Subcutaneous abdominal adipose tissue (tissue), 5 donors: ENCODE measurements around the gene TPO.
"Not testable (repeated sequence)": the region's sequence is repeated elsewhere in the genome, so short reads cannot be mapped to it uniquely, and the experiment has no call there.

Experiments used
- H3K27ac ChIP-seq: one replicate; pipeline ENCODE4 v1.7.0; 2013; ENCODE audit warnings: low read depth, mild to moderate bottlenecking, inconsistent platforms, low read length, moderate library complexity
- H3K27me3 ChIP-seq, 5 donors: one replicate each; pipeline ENCODE4 v1.7.0; 2013; ENCODE audit warnings: low read length in 5 of 5, inconsistent platforms in 1 of 5; ENCODE audit not compliant: control insufficient read depth in 5 of 5, insufficient read depth in 4 of 5
- H3K36me3 ChIP-seq, 5 donors: one replicate each; pipeline ENCODE4 v1.7.0; 2013; ENCODE audit warnings: low read length in 5 of 5; ENCODE audit not compliant: control insufficient read depth in 5 of 5, insufficient read depth in 5 of 5
- H3K4me1 ChIP-seq, 5 donors: one replicate each; pipeline ENCODE4 v1.7.0; 2013; ENCODE audit warnings: low read length in 5 of 5, mild to moderate bottlenecking in 3 of 5, moderate library complexity in 1 of 5; ENCODE audit not compliant: control insufficient read depth in 5 of 5, insufficient read depth in 5 of 5
- H3K4me3 ChIP-seq, 5 donors: one replicate each; pipeline ENCODE4 v1.7.0; 2013; ENCODE audit warnings: low read length in 5 of 5, low read depth in 1 of 5
- H3K9ac ChIP-seq, 5 donors: one replicate each; pipeline ENCODE4 v1.7.0; 2013; ENCODE audit warnings: low read length in 5 of 5, mild to moderate bottlenecking in 4 of 5, moderate library complexity in 3 of 5
- H3K9me3 ChIP-seq, 5 donors: one replicate each; pipeline ENCODE4 v1.7.0; 2013; ENCODE audit warnings: low read length in 5 of 5; ENCODE audit not compliant: control insufficient read depth in 5 of 5
- donor health status: healthy.
- donor health status: healthy.
- donor health status: healthy.
- donor health status: healthy.
- donor health status: healthy.

The TPO gene

GRCh38 chr2:1515986-1516797 lies 102.9 kb downstream of the TPO start:
- Histone ChIP-seq H3K27me3 (peaks cover 0 to 16% (median 9%) of the 10 kb centered on the region in 5 donors), H3K9me3 (no peaks in the 10 kb centered on the region), H3K36me3 (peaks cover 0 to 5% (median 0%) of the 10 kb centered on the region in 5 donors), H3K27ac (no peak overlapping the region), H3K4me3 (no peak overlapping the region), H3K4me1 (no peaks in the 10 kb centered on the region), H3K9ac (no peak overlapping the region)

DNA sequence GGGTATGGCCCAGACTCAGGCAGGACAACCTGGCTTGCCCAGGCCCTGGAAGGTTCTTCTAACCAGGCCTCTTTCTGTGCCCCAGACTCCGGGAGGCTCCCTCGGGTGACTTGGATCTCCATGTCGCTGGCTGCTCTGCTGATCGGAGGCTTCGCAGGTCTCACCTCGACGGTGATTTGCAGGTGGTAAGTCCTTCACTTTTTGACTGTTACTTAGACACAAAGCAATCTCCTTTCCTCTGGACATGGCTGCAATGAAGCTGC lies 103.5 kb downstream of the TPO start:
- peaks cover 0 to 7% (median 0%) of the 10 kb centered on the region in 5 donors for H3K36me3 ChIP-seq
- no peak overlapping the region for H3K27ac ChIP-seq
- peaks cover 0 to 13% (median 7%) of the 10 kb centered on the region in 5 donors for H3K27me3 ChIP-seq
- H3K9me3 ChIP-seq: no peaks in the 10 kb centered on the region
- no peak overlapping the region for H3K4me3 ChIP-seq
- H3K9ac ChIP-seq: no peak overlapping the region
- no peaks in the 10 kb centered on the region for H3K4me1 ChIP-seq

DNA sequence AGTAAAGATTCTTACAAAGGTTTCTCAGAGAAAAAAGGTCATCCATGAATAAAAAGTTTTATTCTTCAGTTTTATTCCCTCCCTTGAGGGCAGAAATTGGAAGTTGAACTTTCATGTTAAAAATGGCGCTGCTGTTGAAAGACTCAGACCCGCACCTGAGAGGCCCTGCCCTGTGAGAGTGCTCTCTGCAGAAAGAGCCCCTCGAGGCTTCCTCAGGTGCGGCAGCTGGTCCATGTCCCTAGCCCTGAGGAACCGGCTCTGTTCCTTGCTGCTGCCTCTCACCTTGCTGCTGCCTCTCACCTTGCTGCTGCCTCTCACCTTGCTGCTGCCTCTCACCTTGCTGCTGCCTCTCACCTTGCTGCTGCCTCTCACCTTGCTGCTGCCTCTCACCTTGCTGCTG lies 104.0 kb downstream of the TPO start:
- peaks cover 0 to 13% (median 7%) of the 10 kb centered on the region in 5 donors for H3K27me3 ChIP-seq
- not testable (repeated sequence) for H3K27ac ChIP-seq, H3K4me3 ChIP-seq, H3K4me1 ChIP-seq, H3K36me3 ChIP-seq, H3K9me3 ChIP-seq, H3K9ac ChIP-seq

- no peak overlapping the region for H3K27ac ChIP-seq
- no peak overlapping the region for H3K4me3 ChIP-seq
- H3K9me3 ChIP-seq: no peaks in the 10 kb centered on the region
- H3K36me3 ChIP-seq: peaks cover 0 to 6% (median 0%) of the 10 kb centered on the region in 5 donors
- H3K9ac ChIP-seq: no peak overlapping the region
- no peaks in the 10 kb centered on the region for H3K4me1 ChIP-seq
- peaks cover 0 to 12% (median 5%) of the 10 kb centered on the region in 5 donors for H3K27me3 ChIP-seq
Observed at GRCh38 chr2:1517786-1518185, 104.5 kb downstream of the TPO start.

DNA sequence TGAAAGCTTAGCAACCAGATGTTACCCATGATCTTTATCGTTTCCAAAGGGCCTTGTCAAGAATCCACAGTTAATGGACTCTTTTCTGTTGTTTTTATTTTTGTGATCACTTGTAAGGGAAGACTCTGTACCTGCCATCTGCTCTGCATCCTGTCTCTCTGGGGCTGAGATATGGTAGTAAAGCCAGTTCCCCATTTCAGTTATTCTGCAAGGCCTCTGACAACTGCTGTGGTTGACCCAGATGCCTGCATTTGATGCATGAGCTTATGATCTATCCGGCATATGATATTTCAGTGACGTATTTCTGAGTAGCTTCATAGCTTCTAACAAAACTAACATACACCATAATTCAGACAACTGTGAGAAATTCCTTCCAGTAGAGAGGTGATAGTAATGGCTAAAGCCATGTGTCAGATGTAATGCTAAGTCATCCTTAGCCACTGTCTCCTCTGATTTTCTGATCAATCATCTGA lies 105.1 kb downstream of the TPO start:
- H3K27me3 ChIP-seq: peaks cover 0 to 7% (median 0%) of the 10 kb centered on the region in 5 donors
- no peak overlapping the region for H3K27ac ChIP-seq
- H3K4me1 ChIP-seq: no peaks in the 10 kb centered on the region
- peaks cover 0 to 4% (median 0%) of the 10 kb centered on the region in 5 donors for H3K36me3 ChIP-seq
- no peak overlapping the region for H3K9ac ChIP-seq
- H3K4me3 ChIP-seq: no peak overlapping the region
- no peaks in the 10 kb centered on the region for H3K9me3 ChIP-seq

- no peak overlapping the region for H3K27ac ChIP-seq
- no peaks in the 10 kb centered on the region for H3K9me3 ChIP-seq
- H3K9ac ChIP-seq: no peak overlapping the region
- H3K27me3 ChIP-seq: peaks cover 0 to 7% (median 0%) of the 10 kb centered on the region in 5 donors
- H3K36me3 ChIP-seq: peaks cover 0 to 4% (median 0%) of the 10 kb centered on the region in 5 donors
- no peaks in the 10 kb centered on the region for H3K4me1 ChIP-seq
- H3K4me3 ChIP-seq: no peak overlapping the region
Observed at GRCh38 chr2:1518867-1519530, 105.7 kb downstream of the TPO start.

GRCh38 chr2:1521191-1521877 lies 108.1 kb downstream of the TPO start:
- H3K27ac ChIP-seq: no peak overlapping the region
- no peaks in the 10 kb centered on the region for H3K4me1 ChIP-seq
- H3K9ac ChIP-seq: no peak overlapping the region
- no peak overlapping the region for H3K4me3 ChIP-seq
- peaks cover 0 to 4% (median 0%) of the 10 kb centered on the region in 5 donors for H3K27me3 ChIP-seq
- no peaks in the 10 kb centered on the region for H3K9me3 ChIP-seq
- H3K36me3 ChIP-seq: peaks cover 0 to 4% (median 0%) of the 10 kb centered on the region in 5 donors

- Histone ChIP-seq H3K36me3 (peaks cover 0 to 4% (median 0%) of the 10 kb centered on the region in 5 donors), H3K9ac (no peak overlapping the region), H3K9me3 (no peaks in the 10 kb centered on the region), H3K4me3 (no peak overlapping the region), H3K4me1 (no peaks in the 10 kb centered on the region), H3K27me3 (peaks cover 0 to 4% (median 0%) of the 10 kb centered on the region in 5 donors), H3K27ac (no peak overlapping the region)
Observed at GRCh38 chr2:1521878-1522830, 108.9 kb downstream of the TPO start.

- no peak overlapping the region for H3K4me3 ChIP-seq
- no peaks in the 10 kb centered on the region for H3K36me3 ChIP-seq
Observed at GRCh38 chr2:1527153-1527992, 114.1 kb downstream of the TPO start.

More at GRCh38 chr2:1527153-1527992, 114.1 kb downstream of the TPO start:
- Histone ChIP-seq H3K27me3 (peaks cover 0 to 22% (median 0%) of the 10 kb centered on the region in 5 donors), H3K9ac (no peak overlapping the region), H3K9me3 (no peaks in the 10 kb centered on the region), H3K27ac (no peak overlapping the region), H3K4me1 (no peaks in the 10 kb centered on the region)
